ENCODE measurements around the gene INSC.

DNA sequence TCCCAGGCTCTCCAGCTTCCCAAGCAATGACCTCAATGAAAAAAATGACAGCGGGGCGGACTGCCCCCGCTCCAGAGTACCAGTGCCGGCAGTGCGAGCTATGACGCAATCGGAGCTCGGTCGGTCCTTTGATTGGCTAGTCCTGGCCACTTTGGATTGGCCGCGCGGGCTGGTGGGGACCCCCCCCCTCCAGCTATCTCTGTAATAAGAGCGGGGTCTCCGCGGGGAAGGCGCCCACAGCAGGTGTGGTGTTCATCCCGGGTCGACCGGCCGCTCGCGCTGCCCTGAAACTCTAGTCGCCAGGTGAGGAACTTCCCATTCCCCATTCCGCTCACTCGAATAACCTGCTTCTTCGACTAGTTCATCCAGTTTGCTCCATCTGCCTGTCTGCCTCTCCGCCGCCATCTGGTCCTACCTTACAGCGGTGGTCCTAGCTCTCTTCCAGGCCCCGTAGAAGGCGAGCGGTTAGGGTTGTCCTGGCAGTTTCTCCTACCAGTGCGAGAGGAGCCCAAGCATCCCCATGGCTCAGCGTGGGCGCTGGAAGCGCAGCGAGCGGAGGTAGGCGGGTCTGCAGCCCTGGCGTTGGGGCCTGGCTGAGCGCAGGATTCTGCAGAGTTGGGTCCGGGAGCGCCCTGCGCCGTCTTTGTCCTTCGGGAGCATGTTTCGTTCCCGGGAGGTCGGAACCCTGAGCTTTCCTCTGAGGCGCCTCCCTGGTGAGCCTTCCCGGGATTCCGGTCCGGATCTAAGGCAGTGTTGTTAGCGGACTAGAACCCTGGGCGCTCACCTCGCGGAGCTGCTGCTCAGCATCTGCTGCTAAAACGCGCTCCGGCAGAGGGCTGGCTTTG lies 41.1 kb upstream of the INSC start, which contains the start of gene CALCB:
- TF ChIP-seq, protein P1, sequence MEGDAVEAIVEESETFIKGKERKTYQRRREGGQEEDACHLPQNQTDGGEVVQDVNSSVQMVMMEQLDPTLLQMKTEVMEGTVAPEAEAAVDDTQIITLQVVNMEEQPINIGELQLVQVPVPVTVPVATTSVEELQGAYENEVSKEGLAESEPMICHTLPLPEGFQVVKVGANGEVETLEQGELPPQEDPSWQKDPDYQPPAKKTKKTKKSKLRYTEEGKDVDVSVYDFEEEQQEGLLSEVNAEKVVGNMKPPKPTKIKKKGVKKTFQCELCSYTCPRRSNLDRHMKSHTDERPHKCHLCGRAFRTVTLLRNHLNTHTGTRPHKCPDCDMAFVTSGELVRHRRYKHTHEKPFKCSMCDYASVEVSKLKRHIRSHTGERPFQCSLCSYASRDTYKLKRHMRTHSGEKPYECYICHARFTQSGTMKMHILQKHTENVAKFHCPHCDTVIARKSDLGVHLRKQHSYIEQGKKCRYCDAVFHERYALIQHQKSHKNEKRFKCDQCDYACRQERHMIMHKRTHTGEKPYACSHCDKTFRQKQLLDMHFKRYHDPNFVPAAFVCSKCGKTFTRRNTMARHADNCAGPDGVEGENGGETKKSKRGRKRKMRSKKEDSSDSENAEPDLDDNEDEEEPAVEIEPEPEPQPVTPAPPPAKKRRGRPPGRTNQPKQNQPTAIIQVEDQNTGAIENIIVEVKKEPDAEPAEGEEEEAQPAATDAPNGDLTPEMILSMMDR (IDR thresholded peaks at IDR 0.05; ENCODE audit: low read length): no peak
- TF ChIP-seq EZH2 (IDR thresholded peaks at IDR 0.05; ENCODE audit: borderline replicate concordance, low read length): no peak

Data from OCI-LY1 (cell line).